HCT116 (cell line): ENCODE results near the gene UTP18. TPM values are rescaled to one million over a fixed set of nuclear protein-coding genes. Genes with fewer than 3 reads are reported as not detected.

Experiments used
- ATAC-seq: fragments of 200-7000 bp; cut with Tn5 transposase; 2 replicates; pipeline ENCODE4 v1.9.1; 2020; ENCODE audit warnings: mild to moderate bottlenecking, moderate library complexity
- BruUV-seq: library from RNA; stranded (reverse); fragments of 400-500 nt; replicated peaks from 2 replicates; lab custom pipeline; 2021; lab: Mats Ljungman, UMichigan
- CTCF ChIA-PET: fragments of 300-600 bp; sonication (Branson Sonifier 250); formaldehyde crosslinking; loops from one replicate; lab custom pipeline; 2021; ENCODE audit warnings: antibody characterized with exemption; lab: Charles Lee
- POLR2A ChIA-PET: fragments of 300-600, 350-600 bp; sonication (Branson Sonifier 250); formaldehyde crosslinking; loops from one replicate; lab custom pipeline; 2021; ENCODE audit warnings: antibody characterized with exemption; lab: Charles Lee
- RAD21 ChIA-PET, 2 experiments: fragments of 300-600 bp; sonication (Branson Sonifier 250); formaldehyde crosslinking; loops; one replicate each; lab custom pipeline; 2023; ENCODE audit warnings: low total read pairs in 2 of 2; ENCODE audit not compliant: uncharacterized antibody in 2 of 2, unreplicated experiment in 2 of 2, low non-redundant PET in 1 of 2; lab: Charles Lee
- DNase-seq: peaks from one replicate; pipeline ENCODE4 v3.0.0-alpha.2; 2010; ENCODE audit warnings: low read depth, low spot score
- H2AFZ ChIP-seq: fragments of 200-600 bp; shearing (Covaris generic), sonication (generic); 2 replicates; pipeline ENCODE4 v1.6.1; 2017; ENCODE audit warnings: low read depth, mixed run types, mixed read lengths, antibody characterized with exemption, low read length; ENCODE audit not compliant: poor library complexity, severe bottlenecking
- H3K27ac ChIP-seq: 2 replicates; pipeline ENCODE4 v1.5.1; 2012; ENCODE audit warnings: low read depth, low read length
- H3K27me3 ChIP-seq: fragments of 200-600 bp; sonication (generic); 2 replicates; pipeline ENCODE4 v1.6.1; 2016; ENCODE audit warnings: mixed run types, low read length, mixed read lengths; ENCODE audit not compliant: insufficient read depth
- H3K36me3 ChIP-seq, 2 experiments: fragments of 200-500 bp in 1 of 2; fragments of 200-600 bp in 1 of 2; sonication (Bioruptor generic) in 1 of 2; sonication (generic) in 1 of 2; 2 replicates each; pipeline versions ENCODE4 v1.5.1 to v1.6.1; 2014 to 2016; ENCODE audit warnings: low read length in 2 of 2, inconsistent platforms in 1 of 2, mixed read lengths in 1 of 2, mixed run types in 1 of 2; ENCODE audit not compliant: insufficient read depth in 2 of 2, control insufficient read depth in 1 of 2
- H3K4me1 ChIP-seq, 2 experiments: fragments of 200-600 bp in 1 of 2; sonication (generic) in 1 of 2; 2 replicates each; pipeline versions ENCODE4 v1.5.1 to v1.6.1; 2012 to 2017; ENCODE audit warnings: low read length in 2 of 2, inconsistent platforms in 1 of 2, mild to moderate bottlenecking in 1 of 2, mixed read lengths in 1 of 2, mixed run types in 1 of 2, moderate library complexity in 1 of 2; ENCODE audit not compliant: insufficient read depth in 2 of 2, control insufficient read depth in 1 of 2
- H3K4me2 ChIP-seq: fragments of 200-600 bp; sonication (generic); 2 replicates; pipeline ENCODE4 v1.6.1; 2017; ENCODE audit warnings: mixed run types, low read length, mixed read lengths
- H3K4me3 ChIP-seq, 2 experiments: fragments of 200-600 bp in 1 of 2; sonication (generic) in 1 of 2; replicated peaks in 1 of 2; 2 replicates each; pipeline ENCODE4 v1.5.1; 2011 to 2016; ENCODE audit warnings: low read length in 2 of 2, control low read depth in 1 of 2, low read depth in 1 of 2, mild to moderate bottlenecking in 1 of 2, mixed read lengths in 1 of 2, mixed run types in 1 of 2
- H3K79me2 ChIP-seq: fragments of 200-600 bp; sonication (generic); 2 replicates; pipeline ENCODE4 v1.6.1; 2017; ENCODE audit warnings: mild to moderate bottlenecking, mixed run types, low read length, moderate library complexity, mixed read lengths; ENCODE audit not compliant: insufficient read depth
- H3K9ac ChIP-seq: fragments of 200-600 bp; sonication (generic); 2 replicates; pipeline ENCODE4 v1.6.1; 2016; ENCODE audit warnings: low read length, mixed read lengths
- H3K9me2 ChIP-seq: fragments of 200-600 bp; sonication (generic), shearing (Covaris generic); 2 replicates; pipeline ENCODE4 v1.6.1; 2017; ENCODE audit warnings: mixed run types, mild to moderate bottlenecking, moderate library complexity; ENCODE audit not compliant: insufficient read depth
- H3K9me3 ChIP-seq, 2 experiments: fragments of 200-500 bp in 1 of 2; fragments of 200-600 bp in 1 of 2; sonication (Bioruptor generic) in 1 of 2; sonication (generic) in 1 of 2; 2 replicates each; pipeline ENCODE4 v1.6.1; 2014 to 2017; ENCODE audit warnings: low read length in 2 of 2, mixed read lengths in 2 of 2, inconsistent platforms in 1 of 2, low read depth in 1 of 2, mild to moderate bottlenecking in 1 of 2, mixed run types in 1 of 2, moderate library complexity in 1 of 2; ENCODE audit not compliant: control insufficient read depth in 1 of 2, insufficient read depth in 1 of 2
- H4K20me1 ChIP-seq: fragments of 200-600 bp; sonication (generic), shearing (Covaris generic); 2 replicates; pipeline ENCODE4 v1.6.1; 2017; ENCODE audit warnings: mixed run types, mild to moderate bottlenecking, moderate library complexity; ENCODE audit not compliant: insufficient read depth
- EZH2phosphoT487 ChIP-seq: fragments of 200-600 bp; IDR thresholded peaks from 2 replicates; pipeline ENCODE4 v1.6.1; 2018; ENCODE audit warnings: antibody characterized with exemption, borderline replicate concordance
- JUND ChIP-seq: IDR thresholded peaks from 2 replicates; pipeline ENCODE4 v1.6.1; 2012
- POLR2A ChIP-seq: IDR thresholded peaks from 2 replicates; pipeline ENCODE4 v1.7.0; 2011; ENCODE audit warnings: borderline replicate concordance; ENCODE audit not compliant: insufficient read depth, insufficient read length; ENCODE audit errors: extremely low read depth
- RAD21 ChIP-seq: IDR thresholded peaks from 2 replicates; pipeline ENCODE4 v1.6.1; 2012; ENCODE audit warnings: low read depth, mild to moderate bottlenecking
- SIN3A ChIP-seq: IDR thresholded peaks from 2 replicates; pipeline ENCODE4 v1.6.1; 2012; ENCODE audit warnings: low read depth
- SRF ChIP-seq: IDR thresholded peaks from 2 replicates; pipeline ENCODE4 v1.6.1; 2012; ENCODE audit warnings: low read depth
- TCF7L2 ChIP-seq: IDR thresholded peaks from 2 replicates; pipeline ENCODE4 v1.7.0; 2011; ENCODE audit warnings: borderline replicate concordance, inconsistent platforms; ENCODE audit not compliant: insufficient read depth, insufficient read length; ENCODE audit errors: extremely low read depth
- YY1 ChIP-seq: IDR thresholded peaks from 2 replicates; pipeline ENCODE4 v1.6.1; 2011; ENCODE audit warnings: low read length, low read depth, moderate library complexity, mild to moderate bottlenecking; ENCODE audit not compliant: insufficient replicate concordance; ENCODE audit errors: extremely low read depth
- intact Hi-C: fragments of 100-400 bp; cut with micrococcal nuclease; formaldehyde crosslinking; loops from 2 replicates; pipeline ENCODE4 v1.10.0; 2022
- total RNA-seq: library from RNA; stranded (reverse); gene quantifications from one replicate; pipeline ENCODE4 v1.2.1, GENCODE V29; 2021; ENCODE audit not compliant: unreplicated experiment
- TF ChIP-seq, protein P1 (sequence below): IDR thresholded peaks from 2 replicates; pipeline ENCODE4 v1.6.1; 2012; ENCODE audit warnings: low read depth
- TF ChIP-seq, protein P2 (sequence below): IDR thresholded peaks from 2 replicates; pipeline ENCODE4 v1.6.1; 2012
- TF ChIP-seq, protein P3 (sequence below): IDR thresholded peaks from 2 replicates; pipeline ENCODE4 v1.6.1; 2011; ENCODE audit warnings: mild to moderate bottlenecking, low read length, moderate library complexity; ENCODE audit not compliant: insufficient replicate concordance; ENCODE audit errors: extremely low read depth

Gene UTP18
- total RNA-seq, 1 experiment from 2014 or later, result 92.6 TPM

DNA sequence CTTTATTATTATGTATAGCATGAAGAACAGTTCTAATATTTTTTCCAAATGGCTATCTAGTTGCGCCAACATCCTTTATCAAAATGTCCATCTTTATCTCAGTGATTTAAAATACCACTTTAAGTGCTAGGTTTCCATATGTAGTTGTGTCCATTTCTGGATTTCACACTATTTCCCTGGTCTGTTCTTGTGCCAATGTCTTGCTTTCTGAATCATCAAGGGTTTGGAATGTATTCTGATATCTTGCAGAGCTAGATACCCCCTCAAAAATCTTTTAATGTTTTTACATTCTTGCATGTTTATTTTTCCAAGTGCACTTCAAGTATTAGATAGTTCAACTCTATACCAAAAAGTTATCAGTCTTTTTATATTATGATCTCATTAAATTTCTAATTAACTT is 14.8 kb upstream of the UTP18 start (continued):
- no peak for TF ChIP-seq TCF7L2

DNA sequence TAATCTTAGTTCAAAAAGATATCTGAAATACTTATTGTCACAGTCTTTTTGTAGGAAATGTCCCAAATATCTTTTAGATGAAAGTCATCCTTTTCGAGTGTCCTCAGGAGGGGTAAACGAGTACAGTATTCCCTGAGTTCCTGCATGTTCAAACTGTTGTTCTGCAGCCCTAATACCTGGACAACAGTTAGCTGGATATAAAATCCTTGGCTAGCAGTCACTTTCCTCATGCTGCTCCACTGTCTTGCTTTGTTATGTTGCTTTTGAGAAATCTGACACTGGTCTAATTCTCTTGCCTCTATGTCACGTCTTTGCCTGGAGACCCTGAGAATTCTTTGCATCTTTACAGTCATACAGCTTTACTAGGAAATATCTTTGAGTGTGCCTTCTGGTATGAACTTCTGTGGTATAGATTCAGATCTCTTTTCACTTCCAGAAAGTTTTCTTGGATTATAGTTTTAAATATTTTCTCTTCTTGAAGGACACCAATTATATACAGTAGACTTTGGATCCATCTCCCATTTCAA is 10.0 kb upstream of the UTP18 start:
- ChIA-PET CTCF (no interaction called here), POLR2A (no interaction called here), RAD21 (no interaction called here)
- Histone ChIP-seq H3K4me3 (no peak overlapping the region), H3K4me2 (no peak overlapping the region), H3K79me2 (peaks cover 77% of the 10 kb centered on the region), H3K9me2 (no peaks in the 10 kb centered on the region), H3K36me3 (peaks cover 18 to 21% of the 10 kb centered on the region in 2 experiments), H4K20me1 (peaks cover 11% of the 10 kb centered on the region; the same call in 1 of the 2 replicates), H3K4me1 (peaks cover 11 to 25% of the 10 kb centered on the region in 2 experiments), H3K27ac (no peak overlapping the region), H3K9me3 (no peaks in the 10 kb centered on the region), H3K27me3 (no peaks in the 10 kb centered on the region), H3K9ac (no peak overlapping the region), H2AFZ (no peak overlapping the region)
- DNase-seq, result no peak
- BruUV-seq, result no TSS peak
- intact Hi-C loops, result no loop called here
- no peak for ATAC-seq
- TF ChIP-seq RAD21 (0 out of 2 replicates have a peak, but pooled peaks have one; percentile 4), POLR2A (no peak)

DNA sequence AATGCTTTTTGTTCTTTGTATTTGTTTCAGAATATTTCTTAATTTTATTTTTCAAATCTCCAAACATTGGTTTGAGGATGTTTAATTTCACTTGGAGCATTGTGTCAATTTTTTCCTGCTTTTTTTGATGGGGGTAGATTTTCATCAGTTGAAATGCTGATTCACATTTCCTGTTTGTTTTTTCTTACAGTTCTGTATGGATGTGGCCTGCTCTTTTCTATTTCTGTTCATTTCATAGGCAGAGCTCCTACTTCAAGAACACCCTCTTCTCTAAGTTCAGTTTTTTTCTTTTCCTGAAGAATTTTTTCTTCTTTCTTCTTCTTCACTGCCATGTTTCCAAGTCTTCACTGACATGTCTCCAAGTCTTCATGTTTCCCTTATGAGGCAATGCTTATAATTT is 9.3 kb upstream of the UTP18 start:
- H3K9me3 ChIP-seq, result no peaks in the 10 kb centered on the region
- CTCF ChIA-PET, result no interaction called here
- no peak for DNase-seq
- TF ChIP-seq YY1 (no peak), TCF7L2 (no peak), EZH2phosphoT487 (no peak), JUND (no peak), SRF (no peak), SIN3A (no peak)
- TF ChIP-seq, protein P1, sequence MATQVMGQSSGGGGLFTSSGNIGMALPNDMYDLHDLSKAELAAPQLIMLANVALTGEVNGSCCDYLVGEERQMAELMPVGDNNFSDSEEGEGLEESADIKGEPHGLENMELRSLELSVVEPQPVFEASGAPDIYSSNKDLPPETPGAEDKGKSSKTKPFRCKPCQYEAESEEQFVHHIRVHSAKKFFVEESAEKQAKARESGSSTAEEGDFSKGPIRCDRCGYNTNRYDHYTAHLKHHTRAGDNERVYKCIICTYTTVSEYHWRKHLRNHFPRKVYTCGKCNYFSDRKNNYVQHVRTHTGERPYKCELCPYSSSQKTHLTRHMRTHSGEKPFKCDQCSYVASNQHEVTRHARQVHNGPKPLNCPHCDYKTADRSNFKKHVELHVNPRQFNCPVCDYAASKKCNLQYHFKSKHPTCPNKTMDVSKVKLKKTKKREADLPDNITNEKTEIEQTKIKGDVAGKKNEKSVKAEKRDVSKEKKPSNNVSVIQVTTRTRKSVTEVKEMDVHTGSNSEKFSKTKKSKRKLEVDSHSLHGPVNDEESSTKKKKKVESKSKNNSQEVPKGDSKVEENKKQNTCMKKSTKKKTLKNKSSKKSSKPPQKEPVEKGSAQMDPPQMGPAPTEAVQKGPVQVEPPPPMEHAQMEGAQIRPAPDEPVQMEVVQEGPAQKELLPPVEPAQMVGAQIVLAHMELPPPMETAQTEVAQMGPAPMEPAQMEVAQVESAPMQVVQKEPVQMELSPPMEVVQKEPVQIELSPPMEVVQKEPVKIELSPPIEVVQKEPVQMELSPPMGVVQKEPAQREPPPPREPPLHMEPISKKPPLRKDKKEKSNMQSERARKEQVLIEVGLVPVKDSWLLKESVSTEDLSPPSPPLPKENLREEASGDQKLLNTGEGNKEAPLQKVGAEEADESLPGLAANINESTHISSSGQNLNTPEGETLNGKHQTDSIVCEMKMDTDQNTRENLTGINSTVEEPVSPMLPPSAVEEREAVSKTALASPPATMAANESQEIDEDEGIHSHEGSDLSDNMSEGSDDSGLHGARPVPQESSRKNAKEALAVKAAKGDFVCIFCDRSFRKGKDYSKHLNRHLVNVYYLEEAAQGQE, result no peak
- TF ChIP-seq, protein P2, sequence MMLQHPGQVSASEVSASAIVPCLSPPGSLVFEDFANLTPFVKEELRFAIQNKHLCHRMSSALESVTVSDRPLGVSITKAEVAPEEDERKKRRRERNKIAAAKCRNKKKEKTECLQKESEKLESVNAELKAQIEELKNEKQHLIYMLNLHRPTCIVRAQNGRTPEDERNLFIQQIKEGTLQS, result no peak
- TF ChIP-seq, protein P3, sequence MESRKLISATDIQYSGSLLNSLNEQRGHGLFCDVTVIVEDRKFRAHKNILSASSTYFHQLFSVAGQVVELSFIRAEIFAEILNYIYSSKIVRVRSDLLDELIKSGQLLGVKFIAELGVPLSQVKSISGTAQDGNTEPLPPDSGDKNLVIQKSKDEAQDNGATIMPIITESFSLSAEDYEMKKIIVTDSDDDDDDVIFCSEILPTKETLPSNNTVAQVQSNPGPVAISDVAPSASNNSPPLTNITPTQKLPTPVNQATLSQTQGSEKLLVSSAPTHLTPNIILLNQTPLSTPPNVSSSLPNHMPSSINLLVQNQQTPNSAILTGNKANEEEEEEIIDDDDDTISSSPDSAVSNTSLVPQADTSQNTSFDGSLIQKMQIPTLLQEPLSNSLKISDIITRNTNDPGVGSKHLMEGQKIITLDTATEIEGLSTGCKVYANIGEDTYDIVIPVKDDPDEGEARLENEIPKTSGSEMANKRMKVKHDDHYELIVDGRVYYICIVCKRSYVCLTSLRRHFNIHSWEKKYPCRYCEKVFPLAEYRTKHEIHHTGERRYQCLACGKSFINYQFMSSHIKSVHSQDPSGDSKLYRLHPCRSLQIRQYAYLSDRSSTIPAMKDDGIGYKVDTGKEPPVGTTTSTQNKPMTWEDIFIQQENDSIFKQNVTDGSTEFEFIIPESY, result no peak

More for the DNA sequence above, 9.3 kb upstream of the UTP18 start:
- no peak overlapping the region for H3K9ac ChIP-seq
- peaks cover 9 to 22% of the 10 kb centered on the region in 2 experiments for H3K4me1 ChIP-seq
- H3K4me2 ChIP-seq, result no peak overlapping the region
- intact Hi-C loops, result no loop called here
- no peaks in the 10 kb centered on the region for H3K9me2 ChIP-seq
- no peaks in the 10 kb centered on the region for H3K27me3 ChIP-seq
- ATAC-seq, result no peak
- no peak overlapping the region for H3K27ac ChIP-seq
- RAD21 ChIA-PET, result no interaction called here
- BruUV-seq, result no TSS peak
- no peak overlapping the region for H2AFZ ChIP-seq
- no peak overlapping the region for H3K4me3 ChIP-seq
- peaks cover 9% of the 10 kb centered on the region; the same call in 1 of the 2 replicates for H4K20me1 ChIP-seq
- peaks cover 77% of the 10 kb centered on the region for H3K79me2 ChIP-seq
- POLR2A ChIA-PET, result no interaction called here
- H3K36me3 ChIP-seq, result peaks cover 20 to 21% of the 10 kb centered on the region in 2 experiments
